HEK293 (cell line): ENCODE results near the gene FBN2.

Experiments
- CTCF ChIA-PET: fragments of 350-600 bp; formaldehyde crosslinking; extraction: SDS; loops from one replicate; lab custom pipeline; 2021; ENCODE audit warnings: antibody characterized with exemption; lab: Yijun Ruan, JAX
- POLR2A ChIA-PET: fragments of 300-600 bp; formaldehyde crosslinking; extraction: SDS; loops from one replicate; lab custom pipeline; 2020; ENCODE audit warnings: antibody characterized with exemption, inconsistent platforms; lab: Yijun Ruan, JAX
- H3K27ac ChIP-seq: fragments of 200-500 bp; sonication (Bioruptor generic); 2 replicates; pipeline ENCODE4 v1.5.1; 2014; ENCODE audit warnings: low read depth, low read length, control low read depth, inconsistent platforms; ENCODE audit errors: extremely low read depth
- H3K36me3 ChIP-seq, 2 experiments: fragments of 200-500 bp in 1 of 2; sonication (Bioruptor generic) in 1 of 2; 1 replicate in 1 of 2; 2 replicates in 1 of 2; pipeline ENCODE4 v1.5.1; 2014 to 2017; ENCODE audit warnings: inconsistent platforms in 2 of 2, low read length in 2 of 2; ENCODE audit not compliant: control insufficient read depth in 2 of 2, insufficient read depth in 1 of 2
- H3K4me1 ChIP-seq: fragments of 200-500 bp; sonication (Bioruptor generic); 2 replicates; pipeline ENCODE4 v1.5.1; 2014; ENCODE audit warnings: mild to moderate bottlenecking, low read length, inconsistent platforms; ENCODE audit not compliant: control insufficient read depth, insufficient read depth
- H3K4me3 ChIP-seq: 2 replicates; pipeline ENCODE4 v1.5.1; 2011; ENCODE audit warnings: low read depth, mild to moderate bottlenecking, control low read depth, low read length, moderate library complexity
- H3K9me3 ChIP-seq: fragments of 200-500 bp; sonication (Bioruptor generic); 2 replicates; pipeline ENCODE4 v1.5.1; 2014; ENCODE audit warnings: low read depth, low read length, inconsistent platforms; ENCODE audit not compliant: control insufficient read depth, insufficient read depth
- GFI1B ChIP-seq: fragments of 450-650 bp; formaldehyde crosslinking; IDR thresholded peaks from 2 replicates; pipeline ENCODE4 v1.5.1; 2016; ENCODE audit warnings: missing biosample characterization, missing genetic modification characterization
- GLIS2 ChIP-seq: fragments of 450-650 bp; formaldehyde crosslinking; IDR thresholded peaks from 2 replicates; pipeline ENCODE4 v1.5.1; 2016; ENCODE audit warnings: missing biosample characterization, missing genetic modification characterization
- KLF7 ChIP-seq: fragments of 450-650 bp; formaldehyde crosslinking; IDR thresholded peaks from 2 replicates; pipeline ENCODE4 v1.5.1; 2016; ENCODE audit warnings: missing biosample characterization, missing genetic modification characterization, borderline replicate concordance
- REPIN1 ChIP-seq: fragments of 450-650 bp; formaldehyde crosslinking; IDR thresholded peaks from 2 replicates; pipeline ENCODE4 v1.5.1; 2017; ENCODE audit warnings: missing biosample characterization, missing genetic modification characterization, low read depth
- TCF7L2 ChIP-seq: IDR thresholded peaks from 2 replicates; pipeline ENCODE4 v1.6.1; 2011; ENCODE audit warnings: low read depth, mild to moderate bottlenecking, inconsistent platforms, low read length, moderate library complexity, borderline replicate concordance
- YY2 ChIP-seq: fragments of 450-650 bp; formaldehyde crosslinking; IDR thresholded peaks from 2 replicates; pipeline ENCODE4 v1.5.1; 2016; ENCODE audit warnings: missing biosample characterization, missing genetic modification characterization
- ZNF133 ChIP-seq: fragments of 450-650 bp; formaldehyde crosslinking; IDR thresholded peaks from 2 replicates; pipeline ENCODE4 v1.5.1; 2016; ENCODE audit warnings: missing biosample characterization, missing genetic modification characterization
- ZNF16 ChIP-seq: fragments of 450-650 bp; formaldehyde crosslinking; IDR thresholded peaks from 2 replicates; pipeline ENCODE4 v1.5.1; 2016; ENCODE audit warnings: low read depth, missing biosample characterization, missing genetic modification characterization
- ZNF24 ChIP-seq: fragments of 450-650 bp; formaldehyde crosslinking; IDR thresholded peaks from 2 replicates; pipeline ENCODE4 v1.5.1; 2016; ENCODE audit warnings: missing biosample characterization, missing genetic modification characterization
- ZNF366 ChIP-seq: fragments of 450-650 bp; formaldehyde crosslinking; conservative IDR thresholded peaks from 2 replicates; pipeline ENCODE4 v1.5.1; 2016; ENCODE audit warnings: missing biosample characterization, missing genetic modification characterization
- ZNF521 ChIP-seq: fragments of 450-650 bp; formaldehyde crosslinking; IDR thresholded peaks from 2 replicates; pipeline ENCODE4 v1.5.1; 2017; ENCODE audit warnings: missing biosample characterization, mild to moderate bottlenecking, missing genetic modification characterization
- ZNF530 ChIP-seq: fragments of 450-650 bp; formaldehyde crosslinking; IDR thresholded peaks from 2 replicates; pipeline ENCODE4 v1.5.1; 2016; ENCODE audit warnings: low read depth, missing biosample characterization, missing genetic modification characterization
- ZNF571 ChIP-seq: fragments of 450-650 bp; formaldehyde crosslinking; IDR thresholded peaks from 2 replicates; pipeline ENCODE4 v1.5.0; 2017; ENCODE audit warnings: missing biosample characterization, missing genetic modification characterization
- ZNF600 ChIP-seq: fragments of 450-650 bp; formaldehyde crosslinking; IDR thresholded peaks from 2 replicates; pipeline ENCODE4 v1.5.1; 2016; ENCODE audit warnings: missing biosample characterization, missing genetic modification characterization
- ZNF664 ChIP-seq: fragments of 450-650 bp; formaldehyde crosslinking; IDR thresholded peaks from 2 replicates; pipeline ENCODE4 v1.5.1; 2016; ENCODE audit warnings: missing biosample characterization, missing genetic modification characterization
- ZNF776 ChIP-seq: fragments of 450-650 bp; formaldehyde crosslinking; IDR thresholded peaks from 2 replicates; pipeline ENCODE4 v1.5.0; 2017; ENCODE audit warnings: missing biosample characterization, missing genetic modification characterization, borderline replicate concordance
- ZNF837 ChIP-seq: fragments of 450-650 bp; formaldehyde crosslinking; IDR thresholded peaks from 2 replicates; pipeline ENCODE4 v1.5.1; 2016; ENCODE audit warnings: missing biosample characterization, missing genetic modification characterization
- ZNF843 ChIP-seq: fragments of 450-650 bp; formaldehyde crosslinking; IDR thresholded peaks from 2 replicates; pipeline ENCODE4 v1.5.1; 2016; ENCODE audit warnings: missing biosample characterization, missing genetic modification characterization
- TF ChIP-seq, protein P1 (sequence below): fragments of 450-650 bp; formaldehyde crosslinking; IDR thresholded peaks from 2 replicates; pipeline ENCODE4 v1.5.1; 2016; ENCODE audit warnings: missing biosample characterization, missing genetic modification characterization
- TF ChIP-seq, protein P2 (sequence below): fragments of 450-650 bp; formaldehyde crosslinking; IDR thresholded peaks from 2 replicates; pipeline ENCODE4 v1.5.1; 2016; ENCODE audit warnings: missing biosample characterization, missing genetic modification characterization
- TF ChIP-seq, protein P3 (sequence below): fragments of 450-650 bp; formaldehyde crosslinking; IDR thresholded peaks from 2 replicates; pipeline ENCODE4 v1.5.1; 2016; ENCODE audit warnings: missing biosample characterization, missing genetic modification characterization
- TF ChIP-seq, protein P4 (sequence below): fragments of 450-650 bp; formaldehyde crosslinking; IDR thresholded peaks from 2 replicates; pipeline ENCODE4 v1.5.1; 2016; ENCODE audit warnings: missing biosample characterization, missing genetic modification characterization
- TF ChIP-seq, protein P5 (sequence below): fragments of 450-650 bp; IDR thresholded peaks from 2 replicates; pipeline ENCODE4 v1.5.1; 2018; ENCODE audit warnings: missing biosample characterization, mild to moderate bottlenecking, missing genetic modification characterization
- TF ChIP-seq, protein P6 (sequence below): fragments of 450-650 bp; formaldehyde crosslinking; IDR thresholded peaks from 2 replicates; pipeline ENCODE4 v1.5.1; 2017; ENCODE audit warnings: missing biosample characterization, mild to moderate bottlenecking, missing genetic modification characterization, moderate library complexity
- TF ChIP-seq, protein P7 (sequence below): fragments of 450-650 bp; formaldehyde crosslinking; optimal IDR thresholded peaks from 2 replicates; pipeline ENCODE3; 2016; ENCODE audit warnings: missing biosample characterization, mild to moderate bottlenecking, missing genetic modification characterization

Gene FBN2

DNA sequence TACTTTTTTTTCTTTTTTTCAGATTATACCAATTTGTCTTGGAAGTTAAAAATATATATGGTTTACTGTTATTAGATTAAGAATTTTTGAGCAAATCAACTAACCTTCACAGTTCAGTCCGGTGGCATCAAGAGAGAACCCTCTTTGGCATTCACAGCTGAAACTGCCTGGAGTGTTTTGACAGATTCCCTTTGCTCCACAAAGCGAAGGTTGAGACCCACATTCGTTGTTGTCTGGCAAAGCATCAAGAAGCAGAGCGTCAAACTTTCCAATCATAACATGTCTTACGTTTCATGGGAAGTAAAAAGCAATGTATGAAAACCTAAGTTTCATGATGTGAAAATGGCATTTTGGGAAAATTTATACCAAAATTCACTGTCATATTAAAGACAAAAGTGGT lies 264.3 kb downstream of the FBN2 start:
- Histone ChIP-seq H3K9me3 (no peaks in the 10 kb centered on the region), H3K27ac (no peak overlapping the region), H3K36me3 (peaks cover 17 to 52% of the 10 kb centered on the region in 2 experiments; a peak in 2 of 3 replicates), H3K4me1 (no peaks in the 10 kb centered on the region), H3K4me3 (no peak overlapping the region)
- POLR2A ChIA-PET, result no interaction called here
- CTCF ChIA-PET, result no interaction called here
- TF ChIP-seq ZNF837 (tag by site-specific recombination) (no peak), ZNF571 (tag by site-specific recombination) (no peak), ZNF521 (no peak), ZNF776 (tag by site-specific recombination) (no peak), ZNF24 (tag by site-specific recombination) (no peak), ZNF530 (tag by site-specific recombination) (no peak), GLIS2 (tag by site-specific recombination) (no peak), ZNF133 (tag by site-specific recombination) (no peak), ZNF664 (tag by site-specific recombination) (no peak), REPIN1 (tag by site-specific recombination) (no peak)
- TF ChIP-seq, protein P1, sequence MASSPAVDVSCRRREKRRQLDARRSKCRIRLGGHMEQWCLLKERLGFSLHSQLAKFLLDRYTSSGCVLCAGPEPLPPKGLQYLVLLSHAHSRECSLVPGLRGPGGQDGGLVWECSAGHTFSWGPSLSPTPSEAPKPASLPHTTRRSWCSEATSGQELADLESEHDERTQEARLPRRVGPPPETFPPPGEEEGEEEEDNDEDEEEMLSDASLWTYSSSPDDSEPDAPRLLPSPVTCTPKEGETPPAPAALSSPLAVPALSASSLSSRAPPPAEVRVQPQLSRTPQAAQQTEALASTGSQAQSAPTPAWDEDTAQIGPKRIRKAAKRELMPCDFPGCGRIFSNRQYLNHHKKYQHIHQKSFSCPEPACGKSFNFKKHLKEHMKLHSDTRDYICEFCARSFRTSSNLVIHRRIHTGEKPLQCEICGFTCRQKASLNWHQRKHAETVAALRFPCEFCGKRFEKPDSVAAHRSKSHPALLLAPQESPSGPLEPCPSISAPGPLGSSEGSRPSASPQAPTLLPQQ (tag by site-specific recombination), result no peak
- TF ChIP-seq, protein P2, sequence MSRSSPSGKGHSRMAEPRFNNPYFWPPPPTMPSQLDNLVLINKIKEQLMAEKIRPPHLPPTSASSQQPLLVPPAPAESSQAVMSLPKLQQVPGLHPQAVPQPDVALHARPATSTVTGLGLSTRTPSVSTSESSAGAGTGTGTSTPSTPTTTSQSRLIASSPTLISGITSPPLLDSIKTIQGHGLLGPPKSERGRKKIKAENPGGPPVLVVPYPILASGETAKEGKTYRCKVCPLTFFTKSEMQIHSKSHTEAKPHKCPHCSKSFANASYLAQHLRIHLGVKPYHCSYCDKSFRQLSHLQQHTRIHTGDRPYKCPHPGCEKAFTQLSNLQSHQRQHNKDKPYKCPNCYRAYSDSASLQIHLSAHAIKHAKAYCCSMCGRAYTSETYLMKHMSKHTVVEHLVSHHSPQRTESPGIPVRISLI (tag by site-specific recombination), result no peak
- TF ChIP-seq, protein P3, sequence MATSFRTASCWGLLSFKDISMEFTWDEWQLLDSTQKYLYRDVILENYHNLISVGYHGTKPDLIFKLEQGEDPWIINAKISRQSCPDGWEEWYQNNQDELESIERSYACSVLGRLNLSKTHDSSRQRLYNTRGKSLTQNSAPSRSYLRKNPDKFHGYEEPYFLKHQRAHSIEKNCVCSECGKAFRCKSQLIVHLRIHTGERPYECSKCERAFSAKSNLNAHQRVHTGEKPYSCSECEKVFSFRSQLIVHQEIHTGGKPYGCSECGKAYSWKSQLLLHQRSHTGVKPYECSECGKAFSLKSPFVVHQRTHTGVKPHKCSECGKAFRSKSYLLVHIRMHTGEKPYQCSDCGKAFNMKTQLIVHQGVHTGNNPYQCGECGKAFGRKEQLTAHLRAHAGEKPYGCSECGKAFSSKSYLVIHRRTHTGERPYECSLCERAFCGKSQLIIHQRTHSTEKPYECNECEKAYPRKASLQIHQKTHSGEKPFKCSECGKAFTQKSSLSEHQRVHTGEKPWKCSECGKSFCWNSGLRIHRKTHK (tag by site-specific recombination), result no peak

DNA sequence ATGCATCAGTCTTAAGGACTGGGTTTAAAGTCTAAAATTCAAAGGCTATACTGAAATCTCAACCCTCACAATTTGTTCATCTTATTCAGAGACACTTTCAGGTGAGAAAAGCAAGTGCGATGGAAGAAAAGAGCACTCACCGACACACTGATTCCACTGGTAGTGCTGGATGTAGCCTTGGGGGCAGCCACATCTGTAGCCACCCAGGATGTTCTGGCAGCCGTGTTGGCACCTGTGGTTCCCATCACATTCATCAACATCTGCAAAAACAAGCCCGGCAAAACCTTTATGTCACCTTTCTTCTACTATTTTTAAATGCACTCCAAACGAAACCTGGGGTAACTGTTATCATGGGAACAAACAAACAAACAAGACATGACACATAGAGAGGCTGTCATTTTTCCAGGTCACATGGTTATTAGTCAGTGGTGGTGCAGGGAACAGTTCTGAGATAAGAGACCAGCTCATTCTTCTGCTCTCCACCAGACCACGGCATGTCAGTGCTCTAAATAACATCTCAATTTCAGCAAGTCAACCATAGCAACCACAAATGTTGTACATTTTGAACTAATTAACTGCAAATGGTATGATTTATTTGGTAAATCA lies 266.1 kb downstream of the FBN2 start:
- CTCF ChIA-PET, result interaction anchor here (1.4 kb wide), 1 partner anchor 227 kb away, joined by 5 read pairs; no protein-coding TSS in a partner anchor
- H3K4me1 ChIP-seq, result no peaks in the 10 kb centered on the region
- peaks cover 19 to 40% of the 10 kb centered on the region in 2 experiments for H3K36me3 ChIP-seq
- POLR2A ChIA-PET, result no interaction called here
- H3K9me3 ChIP-seq, result no peaks in the 10 kb centered on the region
- H3K27ac ChIP-seq, result no peak overlapping the region
- no peak overlapping the region for H3K4me3 ChIP-seq
- TF ChIP-seq ZNF843 (tag by site-specific recombination) (no peak), YY2 (tag by site-specific recombination) (no peak), KLF7 (tag by site-specific recombination) (no peak), ZNF366 (0 out of 2 replicates have a peak, but pooled peaks have one; percentile 20), TCF7L2 (no peak), ZNF600 (tag by site-specific recombination) (peak; percentile 49; the same call in 1 of the 2 replicates), ZNF571 (tag by site-specific recombination) (no peak), GFI1B (tag by site-specific recombination) (no peak), ZNF16 (no peak)
- TF ChIP-seq, protein P4, sequence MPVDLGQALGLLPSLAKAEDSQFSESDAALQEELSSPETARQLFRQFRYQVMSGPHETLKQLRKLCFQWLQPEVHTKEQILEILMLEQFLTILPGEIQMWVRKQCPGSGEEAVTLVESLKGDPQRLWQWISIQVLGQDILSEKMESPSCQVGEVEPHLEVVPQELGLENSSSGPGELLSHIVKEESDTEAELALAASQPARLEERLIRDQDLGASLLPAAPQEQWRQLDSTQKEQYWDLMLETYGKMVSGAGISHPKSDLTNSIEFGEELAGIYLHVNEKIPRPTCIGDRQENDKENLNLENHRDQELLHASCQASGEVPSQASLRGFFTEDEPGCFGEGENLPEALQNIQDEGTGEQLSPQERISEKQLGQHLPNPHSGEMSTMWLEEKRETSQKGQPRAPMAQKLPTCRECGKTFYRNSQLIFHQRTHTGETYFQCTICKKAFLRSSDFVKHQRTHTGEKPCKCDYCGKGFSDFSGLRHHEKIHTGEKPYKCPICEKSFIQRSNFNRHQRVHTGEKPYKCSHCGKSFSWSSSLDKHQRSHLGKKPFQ, result no peak
- TF ChIP-seq, protein P5, sequence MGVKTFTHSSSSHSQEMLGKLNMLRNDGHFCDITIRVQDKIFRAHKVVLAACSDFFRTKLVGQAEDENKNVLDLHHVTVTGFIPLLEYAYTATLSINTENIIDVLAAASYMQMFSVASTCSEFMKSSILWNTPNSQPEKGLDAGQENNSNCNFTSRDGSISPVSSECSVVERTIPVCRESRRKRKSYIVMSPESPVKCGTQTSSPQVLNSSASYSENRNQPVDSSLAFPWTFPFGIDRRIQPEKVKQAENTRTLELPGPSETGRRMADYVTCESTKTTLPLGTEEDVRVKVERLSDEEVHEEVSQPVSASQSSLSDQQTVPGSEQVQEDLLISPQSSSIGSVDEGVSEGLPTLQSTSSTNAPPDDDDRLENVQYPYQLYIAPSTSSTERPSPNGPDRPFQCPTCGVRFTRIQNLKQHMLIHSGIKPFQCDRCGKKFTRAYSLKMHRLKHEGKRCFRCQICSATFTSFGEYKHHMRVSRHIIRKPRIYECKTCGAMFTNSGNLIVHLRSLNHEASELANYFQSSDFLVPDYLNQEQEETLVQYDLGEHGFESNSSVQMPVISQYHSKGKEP, result no peak
- TF ChIP-seq, protein P6, sequence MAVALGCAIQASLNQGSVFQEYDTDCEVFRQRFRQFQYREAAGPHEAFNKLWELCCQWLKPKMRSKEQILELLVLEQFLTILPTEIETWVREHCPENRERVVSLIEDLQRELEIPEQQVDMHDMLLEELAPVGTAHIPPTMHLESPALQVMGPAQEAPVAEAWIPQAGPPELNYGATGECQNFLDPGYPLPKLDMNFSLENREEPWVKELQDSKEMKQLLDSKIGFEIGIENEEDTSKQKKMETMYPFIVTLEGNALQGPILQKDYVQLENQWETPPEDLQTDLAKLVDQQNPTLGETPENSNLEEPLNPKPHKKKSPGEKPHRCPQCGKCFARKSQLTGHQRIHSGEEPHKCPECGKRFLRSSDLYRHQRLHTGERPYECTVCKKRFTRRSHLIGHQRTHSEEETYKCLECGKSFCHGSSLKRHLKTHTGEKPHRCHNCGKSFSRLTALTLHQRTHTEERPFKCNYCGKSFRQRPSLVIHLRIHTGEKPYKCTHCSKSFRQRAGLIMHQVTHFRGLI (tag by site-specific recombination), result no peak
- TF ChIP-seq, protein P7, sequence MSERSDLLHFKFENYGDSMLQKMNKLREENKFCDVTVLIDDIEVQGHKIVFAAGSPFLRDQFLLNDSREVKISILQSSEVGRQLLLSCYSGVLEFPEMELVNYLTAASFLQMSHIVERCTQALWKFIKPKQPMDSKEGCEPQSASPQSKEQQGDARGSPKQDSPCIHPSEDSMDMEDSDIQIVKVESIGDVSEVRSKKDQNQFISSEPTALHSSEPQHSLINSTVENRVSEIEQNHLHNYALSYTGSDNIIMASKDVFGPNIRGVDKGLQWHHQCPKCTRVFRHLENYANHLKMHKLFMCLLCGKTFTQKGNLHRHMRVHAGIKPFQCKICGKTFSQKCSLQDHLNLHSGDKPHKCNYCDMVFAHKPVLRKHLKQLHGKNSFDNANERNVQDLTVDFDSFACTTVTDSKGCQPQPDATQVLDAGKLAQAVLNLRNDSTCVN, result no peak
